ENCODE results near the gene SCGB1A1. TPM values are rescaled to one million over a fixed set of nuclear protein-coding genes. Genes with fewer than 3 reads are reported as not detected.

The SCGB1A1 gene
- total RNA-seq, 1 donor from 2014 or later = not detected

DNA sequence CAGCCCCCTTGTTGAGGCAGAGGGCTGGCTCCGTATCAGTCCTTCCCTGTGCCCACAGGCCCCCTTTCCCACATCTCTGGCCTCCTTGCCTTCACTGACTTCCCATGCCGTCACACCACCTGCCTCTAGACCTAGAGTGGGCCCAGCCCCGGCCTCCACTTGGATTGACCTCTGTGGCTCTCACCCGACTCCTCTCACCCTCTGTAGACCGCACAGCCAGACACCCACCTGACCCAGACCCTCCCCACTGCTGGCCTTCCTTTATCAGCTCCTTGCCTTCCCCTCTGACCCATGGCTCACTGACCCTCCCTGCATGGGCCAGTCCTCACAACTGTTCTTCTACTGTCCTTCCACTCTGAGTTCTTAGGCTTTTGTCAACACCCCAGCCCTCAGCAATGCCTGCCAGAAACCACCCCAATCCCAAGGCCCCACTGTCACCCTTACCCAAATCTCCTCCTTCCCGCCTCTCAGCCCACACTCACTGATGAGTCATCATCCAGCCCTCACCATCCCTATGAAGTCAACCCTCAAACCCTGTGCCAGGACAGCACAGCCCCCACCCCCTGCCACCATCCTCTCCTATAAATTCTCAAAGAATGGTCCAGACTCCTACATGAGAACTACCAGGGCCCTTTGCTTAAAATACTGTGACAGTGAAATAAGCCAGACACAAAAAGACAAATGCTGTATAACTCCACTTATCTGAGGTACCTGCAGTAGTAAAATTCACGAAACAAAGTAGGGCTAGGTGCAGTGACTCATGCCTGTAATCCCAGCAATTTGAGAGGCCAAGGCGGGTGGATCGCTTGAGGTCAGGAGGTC, 53.4 kb downstream of the SCGB1A1 start:
- Mint-ChIP-seq H3K4me3 (no peak overlapping the region), H3K36me3 (ENCODE audit: low read depth) (no peaks in the 10 kb centered on the region), H3K27ac (ENCODE audit: unreplicated experiment) (peak overlapping the region; percentile 83), H3K9me3 (no peaks in the 10 kb centered on the region), H3K4me1 (peaks cover 6% of the 10 kb centered on the region), H3K27me3 (ENCODE audit: low read depth) (no peaks in the 10 kb centered on the region)
- DNase-seq (ENCODE audit: low read depth, low spot score) = no peak
- TF ChIP-seq, protein P1, sequence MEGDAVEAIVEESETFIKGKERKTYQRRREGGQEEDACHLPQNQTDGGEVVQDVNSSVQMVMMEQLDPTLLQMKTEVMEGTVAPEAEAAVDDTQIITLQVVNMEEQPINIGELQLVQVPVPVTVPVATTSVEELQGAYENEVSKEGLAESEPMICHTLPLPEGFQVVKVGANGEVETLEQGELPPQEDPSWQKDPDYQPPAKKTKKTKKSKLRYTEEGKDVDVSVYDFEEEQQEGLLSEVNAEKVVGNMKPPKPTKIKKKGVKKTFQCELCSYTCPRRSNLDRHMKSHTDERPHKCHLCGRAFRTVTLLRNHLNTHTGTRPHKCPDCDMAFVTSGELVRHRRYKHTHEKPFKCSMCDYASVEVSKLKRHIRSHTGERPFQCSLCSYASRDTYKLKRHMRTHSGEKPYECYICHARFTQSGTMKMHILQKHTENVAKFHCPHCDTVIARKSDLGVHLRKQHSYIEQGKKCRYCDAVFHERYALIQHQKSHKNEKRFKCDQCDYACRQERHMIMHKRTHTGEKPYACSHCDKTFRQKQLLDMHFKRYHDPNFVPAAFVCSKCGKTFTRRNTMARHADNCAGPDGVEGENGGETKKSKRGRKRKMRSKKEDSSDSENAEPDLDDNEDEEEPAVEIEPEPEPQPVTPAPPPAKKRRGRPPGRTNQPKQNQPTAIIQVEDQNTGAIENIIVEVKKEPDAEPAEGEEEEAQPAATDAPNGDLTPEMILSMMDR (conservative IDR thresholded peaks at IDR 0.05) = no peak

Other genes with a start within 250 kb of the SCGB1A1 start
- not detected in 2 replicates for gene SCGB1D1, start 228.8 kb upstream of the SCGB1A1 start, total RNA-seq
- gene SCGB2A1, start 210.4 kb upstream of the SCGB1A1 start, total RNA-seq = not detected in 2 replicates
- gene SCGB1D2, start 176.8 kb upstream of the SCGB1A1 start, total RNA-seq = not detected in 2 replicates
- gene SCGB2A2, start 148.9 kb upstream of the SCGB1A1 start, total RNA-seq = not detected in 2 replicates
- gene SCGB1D4, start 120.0 kb upstream of the SCGB1A1 start, total RNA-seq = not detected in 2 replicates
- gene ASRGL1, start 81.6 kb upstream of the SCGB1A1 start, total RNA-seq = 50.1 and 57.5 TPM in 2 replicates
- gene AHNAK, start 127.8 kb downstream of the SCGB1A1 start, total RNA-seq = 0.65 and 1.2 TPM in 2 replicates
- gene EEF1G, start 154.9 kb downstream of the SCGB1A1 start, total RNA-seq = 2,024 and 2,072 TPM in 2 replicates
- gene TUT1, start 172.5 kb downstream of the SCGB1A1 start, total RNA-seq = 18.0 and 20.7 TPM in 2 replicates
- 195 and 203 TPM in 2 replicates for gene MTA2, start 182.8 kb downstream of the SCGB1A1 start, total RNA-seq
- gene EML3, start 193.7 kb downstream of the SCGB1A1 start, total RNA-seq = 37.4 and 40.0 TPM in 2 replicates
- 0.23 and 0.75 TPM in 2 replicates for gene ROM1, start 194.2 kb downstream of the SCGB1A1 start, total RNA-seq
- 57.4 and 58.3 TPM in 2 replicates for gene B3GAT3, start 203.0 kb downstream of the SCGB1A1 start, total RNA-seq
- gene GANAB, start 227.6 kb downstream of the SCGB1A1 start, total RNA-seq = 346 and 366 TPM in 2 replicates
- 24.5 and 25.9 TPM in 2 replicates for gene INTS5, start 234.3 kb downstream of the SCGB1A1 start, total RNA-seq
- gene C11orf98, start 246.2 kb downstream of the SCGB1A1 start, total RNA-seq = 97.4 and 115 TPM in 2 replicates
- 57.0 and 60.0 TPM in 2 replicates for gene CSKMT, start 246.3 kb downstream of the SCGB1A1 start, total RNA-seq